Astrocyte (in vitro differentiated cells and primary cell): ENCODE results near the gene MYO9A.

Experiments used
- EZH2 ChIP-seq: IDR thresholded peaks from 2 replicates; pipeline ENCODE4 v1.6.1; 2012; ENCODE audit warnings: mild to moderate bottlenecking, low read length, inconsistent platforms; ENCODE audit not compliant: insufficient read depth
- TF ChIP-seq, protein P1 (sequence below): IDR thresholded peaks from 2 replicates; pipeline ENCODE4 v1.5.1; 2011; ENCODE audit warnings: low read depth, mild to moderate bottlenecking, inconsistent platforms, low read length, moderate library complexity; ENCODE audit not compliant: insufficient read depth

DNA sequence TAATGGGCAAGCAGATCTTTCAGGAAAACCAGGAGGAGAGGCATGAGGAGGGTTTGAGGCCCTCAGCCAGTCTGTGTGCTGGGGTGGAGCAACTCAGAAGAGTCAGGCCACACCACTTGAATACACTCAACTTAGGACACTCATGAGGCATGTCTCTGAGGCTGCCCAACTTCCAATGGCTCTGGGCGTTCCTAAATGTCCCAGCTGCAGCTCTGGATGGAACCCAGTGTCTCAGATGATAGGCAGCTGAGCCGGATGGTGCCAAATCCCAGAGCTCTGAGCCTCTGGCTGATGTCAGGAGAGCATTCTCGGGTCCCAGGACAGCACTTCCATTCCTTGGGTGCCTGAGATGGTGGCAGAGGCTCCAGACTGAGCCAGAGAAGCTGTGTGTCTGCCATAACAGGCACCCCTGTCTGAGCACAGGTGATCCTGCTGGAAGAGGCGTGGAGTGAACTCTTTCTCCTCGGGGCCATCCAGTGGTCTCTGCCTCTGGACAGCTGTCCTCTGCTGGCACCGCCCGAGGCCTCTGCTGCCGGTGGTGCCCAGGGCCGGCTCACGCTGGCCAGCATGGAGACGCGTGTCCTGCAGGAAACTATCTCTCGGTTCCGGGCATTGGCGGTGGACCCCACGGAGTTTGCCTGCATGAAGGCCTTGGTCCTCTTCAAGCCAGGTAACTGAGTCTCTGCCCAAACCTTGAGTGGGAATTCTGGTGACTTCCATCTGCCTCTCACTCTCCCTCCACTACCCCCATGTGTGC is 304.8 kb downstream of the MYO9A start:
- TF ChIP-seq, protein P1, sequence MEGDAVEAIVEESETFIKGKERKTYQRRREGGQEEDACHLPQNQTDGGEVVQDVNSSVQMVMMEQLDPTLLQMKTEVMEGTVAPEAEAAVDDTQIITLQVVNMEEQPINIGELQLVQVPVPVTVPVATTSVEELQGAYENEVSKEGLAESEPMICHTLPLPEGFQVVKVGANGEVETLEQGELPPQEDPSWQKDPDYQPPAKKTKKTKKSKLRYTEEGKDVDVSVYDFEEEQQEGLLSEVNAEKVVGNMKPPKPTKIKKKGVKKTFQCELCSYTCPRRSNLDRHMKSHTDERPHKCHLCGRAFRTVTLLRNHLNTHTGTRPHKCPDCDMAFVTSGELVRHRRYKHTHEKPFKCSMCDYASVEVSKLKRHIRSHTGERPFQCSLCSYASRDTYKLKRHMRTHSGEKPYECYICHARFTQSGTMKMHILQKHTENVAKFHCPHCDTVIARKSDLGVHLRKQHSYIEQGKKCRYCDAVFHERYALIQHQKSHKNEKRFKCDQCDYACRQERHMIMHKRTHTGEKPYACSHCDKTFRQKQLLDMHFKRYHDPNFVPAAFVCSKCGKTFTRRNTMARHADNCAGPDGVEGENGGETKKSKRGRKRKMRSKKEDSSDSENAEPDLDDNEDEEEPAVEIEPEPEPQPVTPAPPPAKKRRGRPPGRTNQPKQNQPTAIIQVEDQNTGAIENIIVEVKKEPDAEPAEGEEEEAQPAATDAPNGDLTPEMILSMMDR = no peak
- TF ChIP-seq EZH2 = no peak
